ENCODE measurements around the gene FADS6. TPM values are rescaled to one million over a fixed set of nuclear protein-coding genes. Genes with fewer than 3 reads are reported as not detected.

The FADS6 gene
- total RNA-seq, 1 donor from 2014 or later = 1.4 TPM

GRCh38 chr17:74866198-74866835 is 27.1 kb downstream of the FADS6 start:
- no peak for ATAC-seq

- peak; percentile 13 for ATAC-seq
These were observed 27.8 kb downstream of the FADS6 start for GRCh38 chr17:74865504-74866197.

GRCh38 chr17:74864866-74865395 is 28.5 kb downstream of the FADS6 start:
- peak; percentile 43 for ATAC-seq

- ATAC-seq = no peak
These were observed 29.1 kb downstream of the FADS6 start for GRCh38 chr17:74864297-74864865.

GRCh38 chr17:74863420-74864296 is 29.8 kb downstream of the FADS6 start:
- no peak for ATAC-seq

GRCh38 chr17:74862919-74863318 is 30.5 kb downstream of the FADS6 start:
- ATAC-seq = no peak

GRCh38 chr17:74862108-74862901 is 31.1 kb downstream of the FADS6 start:
- peak; percentile 23 for ATAC-seq

- no peak for ATAC-seq
These were observed 31.7 kb downstream of the FADS6 start for GRCh38 chr17:74861662-74862107.

GRCh38 chr17:74860872-74861661 is 32.4 kb downstream of the FADS6 start:
- ATAC-seq = no peak

- ATAC-seq = no peak
These were observed 33.1 kb downstream of the FADS6 start for GRCh38 chr17:74860229-74860871.

GRCh38 chr17:74859459-74860228 is 33.8 kb downstream of the FADS6 start, which contains the start of gene GRIN2C:
GRIN2C (minus strand) TSS chr17:74859885; CDS start chr17:74855092, 4,793 bp downstream.
- no peak for ATAC-seq

- ATAC-seq = no peak
These were observed 34.6 kb downstream of the FADS6 start for GRCh38 chr17:74858672-74859458.

- ATAC-seq = no peak
These were observed 36.2 kb downstream of the FADS6 start for GRCh38 chr17:74857191-74857590.

- ATAC-seq = no peak
These were observed 37.3 kb downstream of the FADS6 start for GRCh38 chr17:74856112-74856511.

- no peak for ATAC-seq
These were observed 38.1 kb downstream of the FADS6 start for GRCh38 chr17:74855323-74855722.

GRCh38 chr17:74854792-74855191 is 38.6 kb downstream of the FADS6 start:
- no peak for ATAC-seq

- no peak for ATAC-seq
These were observed 39.8 kb downstream of the FADS6 start for GRCh38 chr17:74853669-74854068.

- no peak for ATAC-seq
These were observed 40.4 kb downstream of the FADS6 start for GRCh38 chr17:74853048-74853397.

Measured in esophagus mucosa (tissue), 1 donor.